GM12878 (cell line): ENCODE data around the gene LIFR. TPM values are rescaled to one million over a fixed set of nuclear protein-coding genes. Genes with fewer than 3 reads are reported as not detected.

ENCODE experiments used
- ATAC-seq: fragments of 200-7000 bp; cut with Tn5 transposase; 3 replicates; pipeline ENCODE4 v1.9.1; 2020; ENCODE audit warnings: mild to moderate bottlenecking, moderate library complexity
- Bru-seq: library from RNA; stranded (reverse); fragments of 400-500 nt; gene quantifications from one replicate; lab custom pipeline; 2021; lab: Mats Ljungman, UMichigan
- BruChase-seq, 2 experiments: library from RNA; stranded (reverse); fragments of 400-500 nt; gene quantifications; one replicate each; lab custom pipeline; 2021; lab: Mats Ljungman, UMichigan
- BruUV-seq: library from RNA; stranded (reverse); fragments of 400-500 nt; replicated peaks from 2 replicates; lab custom pipeline; 2021; lab: Mats Ljungman, UMichigan
- CTCF ChIA-PET: fragments of 300-600 bp; sonication (Branson Sonifier 250); formaldehyde crosslinking; extraction: SDS; loops from one replicate; lab custom pipeline; 2021; ENCODE audit warnings: inconsistent platforms; lab: Yijun Ruan, JAX
- POLR2A ChIA-PET: fragments of 350-600 bp; formaldehyde crosslinking; extraction: SDS; loops from one replicate; lab custom pipeline; 2021; ENCODE audit warnings: inconsistent platforms; lab: Charles Lee
- RAD21 ChIA-PET: fragments of 300-600 bp; sonication (Branson Sonifier 250); formaldehyde crosslinking; loops from one replicate; lab custom pipeline; 2023; ENCODE audit warnings: antibody characterized with exemption; ENCODE audit not compliant: unreplicated experiment; lab: Charles Lee
- SMC1A ChIA-PET: fragments of 300-600 bp; sonication (Branson Sonifier 250); formaldehyde crosslinking; loops from one replicate; lab custom pipeline; 2023; ENCODE audit not compliant: unreplicated experiment, uncharacterized antibody; lab: Charles Lee
- DNase-seq: peaks from one replicate; pipeline ENCODE4 v3.0.0-alpha.2; 2011; ENCODE audit warnings: low read depth, low spot score
- FAIRE-seq: peaks from 3 replicates; lab custom pipeline; 2011; peaks lifted over from hg19 to GRCh38; lab: Jason Lieb, UNC
- H2AFZ ChIP-seq: 2 replicates; pipeline ENCODE4 v1.6.0; 2011; ENCODE audit warnings: low read depth, low read length, control low read depth; ENCODE audit not compliant: control insufficient read depth
- H3K27ac ChIP-seq: 2 replicates; pipeline ENCODE4 v1.5.1; 2011; ENCODE audit warnings: control low read depth; ENCODE audit not compliant: control insufficient read depth, insufficient read depth
- H3K27me3 ChIP-seq, 2 experiments: replicated peaks in 1 of 2; 2 replicates each; pipeline versions ENCODE4 v1.6.0 to v1.6.1; 2011; ENCODE audit warnings: low read length in 1 of 2; ENCODE audit not compliant: control insufficient read depth in 2 of 2, insufficient read depth in 2 of 2
- H3K36me3 ChIP-seq, 2 experiments: 2 replicates each; pipeline ENCODE4 v1.5.1; 2011; ENCODE audit warnings: low read length in 1 of 2; ENCODE audit not compliant: control insufficient read depth in 2 of 2, insufficient read depth in 2 of 2
- H3K4me1 ChIP-seq: 2 replicates; pipeline ENCODE4 v1.6.1; 2011; ENCODE audit warnings: mild to moderate bottlenecking, low read length, moderate library complexity, mixed read lengths; ENCODE audit not compliant: control insufficient read depth, insufficient read depth
- H3K4me2 ChIP-seq: 2 replicates; pipeline ENCODE4 v1.6.0; 2011; ENCODE audit warnings: control low read depth; ENCODE audit not compliant: control insufficient read depth, insufficient read depth
- H3K4me3 ChIP-seq: fragments of 200-600 bp; sonication (generic); 2 replicates; pipeline ENCODE4 v1.5.1; 2016
- H3K79me2 ChIP-seq: 2 replicates; pipeline ENCODE4 v1.6.0; 2011; ENCODE audit warnings: low read length; ENCODE audit not compliant: control insufficient read depth, insufficient read depth
- H3K9ac ChIP-seq: 2 replicates; pipeline ENCODE4 v1.8.0; 2011; ENCODE audit warnings: low read length, control low read depth, mixed read lengths; ENCODE audit not compliant: control insufficient read depth, insufficient read depth
- H3K9me3 ChIP-seq: replicated peaks from 3 replicates; pipeline ENCODE4 v1.5.1; 2011; ENCODE audit warnings: mild to moderate bottlenecking, low read length; ENCODE audit not compliant: control insufficient read depth, insufficient read depth
- H4K20me1 ChIP-seq: 2 replicates; pipeline ENCODE4 v1.6.0; 2011; ENCODE audit not compliant: control insufficient read depth, insufficient read depth
- ASH2L ChIP-seq: fragments of 300-600, 200-600 bp; sonication (generic); IDR thresholded peaks from 2 replicates; pipeline ENCODE4 v1.6.1; 2017; ENCODE audit warnings: low read depth, mild to moderate bottlenecking, borderline replicate concordance
- BCL11A ChIP-seq: IDR thresholded peaks from 2 replicates; pipeline ENCODE4 v1.6.1; 2011; ENCODE audit warnings: low read depth, low read length
- BHLHE40 ChIP-seq, 2 experiments: fragments of 450-650 bp in 1 of 2; IDR thresholded peaks; 2 replicates each; pipeline ENCODE4 v1.6.1; 2011 to 2017; ENCODE audit warnings: low read depth in 2 of 2, borderline replicate concordance in 1 of 2, improper control_type of control experiment in 1 of 2, low read length in 1 of 2, mild to moderate bottlenecking in 1 of 2
- CBFB ChIP-seq: IDR thresholded peaks from 2 replicates; pipeline ENCODE4 v1.6.1; 2016; ENCODE audit warnings: antibody characterized with exemption, low read depth
- CHD2 ChIP-seq: IDR thresholded peaks from 2 replicates; pipeline ENCODE4 v1.6.1; 2011; ENCODE audit warnings: low read depth, low read length, improper control_type of control experiment, borderline replicate concordance
- EGR1 ChIP-seq, 2 experiments: IDR thresholded peaks; 1 replicate in 1 of 2; 2 replicates in 1 of 2; pipeline ENCODE4 v1.6.1; 2011 to 2012; ENCODE audit warnings: low read depth in 2 of 2, low read length in 2 of 2, borderline replicate concordance in 1 of 2, mild to moderate bottlenecking in 1 of 2, moderate library complexity in 1 of 2
- ESRRA ChIP-seq: IDR thresholded peaks from 2 replicates; pipeline ENCODE4 v1.6.1; 2012; ENCODE audit warnings: mild to moderate bottlenecking, low read length, improper control_type of control experiment
- EZH2 ChIP-seq: IDR thresholded peaks from 2 replicates; pipeline ENCODE4 v1.6.1; 2012; ENCODE audit warnings: low read depth, mild to moderate bottlenecking, control low read depth, inconsistent platforms, low read length, borderline replicate concordance; ENCODE audit not compliant: control insufficient read depth
- KAT2A ChIP-seq: conservative IDR thresholded peaks from 2 replicates; pipeline ENCODE4 v1.6.1; 2011; ENCODE audit warnings: low read depth, low read length; ENCODE audit not compliant: control insufficient read depth
- KLF5 ChIP-seq: fragments of 450-650 bp; IDR thresholded peaks from 2 replicates; pipeline ENCODE4 v1.6.1; 2014; ENCODE audit warnings: mild to moderate bottlenecking; ENCODE audit not compliant: partially characterized antibody
- MTA3 ChIP-seq: IDR thresholded peaks from 2 replicates; pipeline ENCODE4 v1.6.1; 2012; ENCODE audit warnings: low read length, inconsistent platforms, borderline replicate concordance
- MYC ChIP-seq: IDR thresholded peaks from 2 replicates; pipeline ENCODE4 v1.6.1; 2011; ENCODE audit warnings: mild to moderate bottlenecking, low read length, moderate library complexity, inconsistent platforms; ENCODE audit not compliant: insufficient read depth, insufficient replicate concordance, insufficient read length, severe bottlenecking
- NR2C2 ChIP-seq: IDR thresholded peaks from 2 replicates; pipeline ENCODE4 v1.6.1; 2011; ENCODE audit warnings: borderline replicate concordance, low read depth; ENCODE audit not compliant: control insufficient read depth, insufficient read length
- PBX3 ChIP-seq: IDR thresholded peaks from 2 replicates; pipeline ENCODE4 v1.6.1; 2011; ENCODE audit warnings: mild to moderate bottlenecking, low read depth, low read length, moderate library complexity; ENCODE audit not compliant: insufficient replicate concordance
- POLR2AphosphoS2 ChIP-seq: IDR thresholded peaks from 2 replicates; pipeline ENCODE4 v1.6.1; 2011; ENCODE audit warnings: low read depth, mild to moderate bottlenecking, low read length, improper control_type of control experiment, moderate library complexity
- RB1 ChIP-seq: fragments of 450-650 bp; formaldehyde crosslinking; IDR thresholded peaks from 2 replicates; pipeline ENCODE4 v1.6.1; 2017; ENCODE audit warnings: mild to moderate bottlenecking, borderline replicate concordance
- RFX5 ChIP-seq: IDR thresholded peaks from 2 replicates; pipeline ENCODE4 v1.6.1; 2011; ENCODE audit warnings: low read depth, low read length, improper control_type of control experiment
- STAT1 ChIP-seq: fragments of 450-650 bp; conservative IDR thresholded peaks from 2 replicates; pipeline ENCODE4 v1.6.1; 2014; ENCODE audit warnings: antibody characterized with exemption, mild to moderate bottlenecking
- ZBED1 ChIP-seq: IDR thresholded peaks from 2 replicates; pipeline ENCODE4 v1.6.1; 2016; ENCODE audit warnings: borderline replicate concordance
- ZZZ3 ChIP-seq: IDR thresholded peaks from 2 replicates; pipeline ENCODE4 v1.6.1; 2011; ENCODE audit warnings: low read depth; ENCODE audit not compliant: control insufficient read depth, insufficient read length
- WGBS: methylation state at CpG from one replicate; pipeline ENCODE4 v1.1.6; 2016; ENCODE audit warnings: low lambda C conversion rate; ENCODE audit not compliant: insufficient replicate concordance, insufficient coverage; ENCODE audit errors: missing lambda C conversion rate; 5-methylcytosine and 5-hydroxymethylcytosine counted together
- in situ Hi-C: fragments of 300-500 bp; cut with MboI; formaldehyde crosslinking; loops from 9 replicates; pipeline ENCODE4 v1.14.3; 2018; ENCODE audit warnings: mixed read lengths
- intact Hi-C: fragments of 100-400 bp; cut with micrococcal nuclease; formaldehyde crosslinking; loops from one replicate; pipeline ENCODE4 v1.14.2; 2022; ENCODE audit not compliant: unreplicated experiment
- long read RNA-seq, 2 experiments: library from polyadenylated mRNA; unstranded; transcript quantifications; one replicate each; pipeline ENCODE4 v2.0.0, GENCODE V29; 2019 to 2020
- polyA minus RNA-seq, 3 experiments: library from RNA; depleted of rRNA, polyadenylated mRNA; stranded (reverse); fragments of >200 nt; gene quantifications; 2 replicates each; pipeline ENCODE4 v1.2.3, GENCODE V29; 2011
- polyA plus RNA-seq, 11 experiments: library from polyadenylated mRNA; depleted of rRNA in 4 of 11; unstranded in 6 of 11; stranded (reverse) in 5 of 11; fragments of >200 nt; fragmentation: Nextera tagmentation in 4 of 11; fragmentation: Illumina TruSeq in 1 of 11; extraction: Ambion mirVana in 4 of 11; extraction: Trizol in 1 of 11; gene quantifications; 1 replicate in 1 of 11; 2 replicates in 10 of 11; pipeline versions ENCODE4 v1.2.1 to v1.2.3, GENCODE V29; 2011 to 2016; ENCODE audit warnings: inconsistent platforms in 2 of 11, missing spikeins in 2 of 11, low read depth in 1 of 11
- total RNA-seq, 4 experiments: library from RNA; depleted of rRNA in 3 of 4; stranded (reverse); fragments of >200 nt in 3 of 4; fragmentation: Illumina TruSeq in 1 of 4; extraction: Trizol in 1 of 4; gene quantifications; 2 replicates each; pipeline versions ENCODE4 v1.2.1 to v1.2.3, GENCODE V29; 2013 to 2021

LIFR gene
- total RNA-seq (2013; cell fraction: nucleolus; rRNA removed), result not detected in 2 replicates
- total RNA-seq (2014; rRNA removed) (not detected in 2 replicates), total RNA-seq (2014; rRNA removed; fragmentation: Illumina TruSeq; extraction: Trizol) (not detected in 2 replicates), total RNA-seq (2021) (0.10 and 0.27 TPM in 2 replicates), polyA plus RNA-seq (2011; rRNA removed) (not detected in 2 replicates), polyA plus RNA-seq (2014; fragmentation: Illumina TruSeq; extraction: Trizol) (not detected in 2 replicates), polyA plus RNA-seq (2014; fragmentation: Nextera tagmentation; extraction: Ambion mirVana) (not detected), polyA plus RNA-seq (2014; rRNA removed) (not detected in 2 replicates), polyA plus RNA-seq (2016; fragmentation: Nextera tagmentation; extraction: Ambion mirVana) (not detected), polyA minus RNA-seq (2011; rRNA and poly(A)+ RNA removed) (not detected in 2 replicates), Bru-seq, nascent RNA (percentile 10 among the genes with signal in this experiment), BruChase-seq, experiment 1, labeled RNA remaining after a 6-hour chase (percentile 16 among the genes with signal in this experiment), BruChase-seq, experiment 2, labeled RNA remaining after a 2-hour chase (percentile 19 among the genes with signal in this experiment)
- not detected for polyA plus RNA-seq (2011; ENCODE audit: low read depth)
- not detected in 2 replicates for polyA plus RNA-seq (2011; cell fraction: cytosol; rRNA removed)
- polyA plus RNA-seq (2011; cell fraction: nucleus; rRNA removed), result not detected in 2 replicates
- 0.01 and 0.06 TPM in 2 replicates for polyA plus RNA-seq (2012)
- polyA minus RNA-seq (2011; cell fraction: cytosol; rRNA and poly(A)+ RNA removed), result 0.83 TPM in 1 of 2 replicates, not detected in the other
- 0.10 TPM in 1 of 2 replicates, not detected in the other for polyA minus RNA-seq (2011; cell fraction: nucleus; rRNA and poly(A)+ RNA removed)
- long read RNA-seq, experiment 1, result 0 reads
- long read RNA-seq, experiment 2, result 0 reads

GRCh38 chr5:38556599-38557307 is at the start of gene LIFR:
LIFR (minus strand) TSS chr5:38556646; CDS start chr5:38530647, 25,999 bp downstream.
- TF ChIP-seq KAT2A (no peak), CHD2 (no peak), ZBED1 (no peak), BHLHE40 (IDR thresholded peaks at IDR 0.05; ENCODE audit: borderline replicate concordance in 1 of 2, low read depth in 2 of 2, low read length in 1 of 2) (no peak), RFX5 (no peak), EGR1 (IDR thresholded peaks at IDR 0.05; ENCODE audit: borderline replicate concordance in 1 of 2, low read depth in 2 of 2, low read length in 2 of 2) (no peak), RB1 (no peak), NR2C2 (no peak), ESRRA (no peak), STAT1 (no peak), BCL11A (no peak), POLR2AphosphoS2 (no peak), MTA3 (no peak), PBX3 (no peak), EZH2 (no peak), CBFB (no peak), KLF5 (no peak), ASH2L (no peak), ZZZ3 (no peak), MYC (no peak)
- Histone ChIP-seq H3K4me2 (peak within 1 kb of the TSS; percentile 53; the same call in 1 of the 2 replicates), H2AFZ (no peak within 1 kb of the TSS; the same call in 1 of the 2 replicates), H3K4me1 (no peaks in the 10 kb centered on the region), H3K27ac (no peak within 1 kb of the TSS), H3K9ac (no peak within 1 kb of the TSS), H3K79me2 (no peaks in the 10 kb centered on the region), H3K9me3 (no peaks in the 10 kb centered on the region), H4K20me1 (no peaks in the 10 kb centered on the region), H3K36me3 (no peaks in the 10 kb centered on the region), H3K27me3 (peaks cover 5 to 11% of the 10 kb centered on the region in 2 experiments; a peak in 2 of 4 replicates), H3K4me3 (no peak within 1 kb of the TSS)
- no TSS peak for BruUV-seq
- RAD21 ChIA-PET, result no interaction called here
- SMC1A ChIA-PET, result no interaction called here
- CTCF ChIA-PET, result no interaction called here
- ATAC-seq, result no peak
- in situ Hi-C loops (no loop called here), intact Hi-C loops (no loop called here)
- no peak for FAIRE-seq
- DNase-seq, result no peak
- WGBS, result 35% methylated on average over 38 of the region's 88 CpGs
- POLR2A ChIA-PET, result no interaction called here
